ENCODE results near the gene EMILIN2.

DNA sequence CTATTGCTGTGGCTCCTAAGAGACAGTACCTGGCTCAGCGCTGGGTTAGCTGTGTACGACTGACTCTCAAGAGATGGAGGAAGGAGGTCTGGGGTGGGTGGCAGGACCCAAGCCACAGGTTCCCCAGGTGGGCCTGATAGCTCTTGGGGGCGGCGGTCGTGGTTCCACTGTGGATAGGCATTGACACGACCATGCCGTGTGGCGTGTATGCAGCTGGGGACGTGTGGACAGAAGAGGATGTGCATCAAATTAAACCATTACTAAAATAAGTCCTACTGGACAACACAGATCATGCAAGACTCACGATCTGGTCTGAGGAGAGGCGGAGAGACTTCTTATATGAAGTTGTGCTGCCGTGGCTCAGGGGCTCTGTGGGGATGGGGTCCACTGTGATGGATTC is 78.1 kb downstream of the EMILIN2 start:
- TF ChIP-seq, protein P1, sequence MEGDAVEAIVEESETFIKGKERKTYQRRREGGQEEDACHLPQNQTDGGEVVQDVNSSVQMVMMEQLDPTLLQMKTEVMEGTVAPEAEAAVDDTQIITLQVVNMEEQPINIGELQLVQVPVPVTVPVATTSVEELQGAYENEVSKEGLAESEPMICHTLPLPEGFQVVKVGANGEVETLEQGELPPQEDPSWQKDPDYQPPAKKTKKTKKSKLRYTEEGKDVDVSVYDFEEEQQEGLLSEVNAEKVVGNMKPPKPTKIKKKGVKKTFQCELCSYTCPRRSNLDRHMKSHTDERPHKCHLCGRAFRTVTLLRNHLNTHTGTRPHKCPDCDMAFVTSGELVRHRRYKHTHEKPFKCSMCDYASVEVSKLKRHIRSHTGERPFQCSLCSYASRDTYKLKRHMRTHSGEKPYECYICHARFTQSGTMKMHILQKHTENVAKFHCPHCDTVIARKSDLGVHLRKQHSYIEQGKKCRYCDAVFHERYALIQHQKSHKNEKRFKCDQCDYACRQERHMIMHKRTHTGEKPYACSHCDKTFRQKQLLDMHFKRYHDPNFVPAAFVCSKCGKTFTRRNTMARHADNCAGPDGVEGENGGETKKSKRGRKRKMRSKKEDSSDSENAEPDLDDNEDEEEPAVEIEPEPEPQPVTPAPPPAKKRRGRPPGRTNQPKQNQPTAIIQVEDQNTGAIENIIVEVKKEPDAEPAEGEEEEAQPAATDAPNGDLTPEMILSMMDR (IDR thresholded peaks at IDR 0.05; ENCODE audit: control extremely low read depth in 1 of 3, insufficient read depth in 1 of 3, low read depth in 1 of 3, low read length in 3 of 3): no peak
- TF ChIP-seq RFX5 (IDR thresholded peaks at IDR 0.05; ENCODE audit: borderline replicate concordance, low read depth, low read length) (no peak), SP2 (IDR thresholded peaks at IDR 0.05; ENCODE audit: low read length) (no peak)
